ENCODE measurements around the gene GUK1. TPM values are rescaled to one million over a fixed set of nuclear protein-coding genes. Genes with fewer than 3 reads are reported as not detected.

GUK1 gene
- total RNA-seq, 1 donor from 2014 or later: 979 TPM

GRCh38 chr1:228101614-228101993, 38.5 kb upstream of the GUK1 start:
- intact Hi-C loops (cut with DNase I): loop anchor here (10.0 kb wide), 2 partner anchors 383 to 1403 kb away; partner anchors contain the start of genes NUP133 and RNF187

DNA sequence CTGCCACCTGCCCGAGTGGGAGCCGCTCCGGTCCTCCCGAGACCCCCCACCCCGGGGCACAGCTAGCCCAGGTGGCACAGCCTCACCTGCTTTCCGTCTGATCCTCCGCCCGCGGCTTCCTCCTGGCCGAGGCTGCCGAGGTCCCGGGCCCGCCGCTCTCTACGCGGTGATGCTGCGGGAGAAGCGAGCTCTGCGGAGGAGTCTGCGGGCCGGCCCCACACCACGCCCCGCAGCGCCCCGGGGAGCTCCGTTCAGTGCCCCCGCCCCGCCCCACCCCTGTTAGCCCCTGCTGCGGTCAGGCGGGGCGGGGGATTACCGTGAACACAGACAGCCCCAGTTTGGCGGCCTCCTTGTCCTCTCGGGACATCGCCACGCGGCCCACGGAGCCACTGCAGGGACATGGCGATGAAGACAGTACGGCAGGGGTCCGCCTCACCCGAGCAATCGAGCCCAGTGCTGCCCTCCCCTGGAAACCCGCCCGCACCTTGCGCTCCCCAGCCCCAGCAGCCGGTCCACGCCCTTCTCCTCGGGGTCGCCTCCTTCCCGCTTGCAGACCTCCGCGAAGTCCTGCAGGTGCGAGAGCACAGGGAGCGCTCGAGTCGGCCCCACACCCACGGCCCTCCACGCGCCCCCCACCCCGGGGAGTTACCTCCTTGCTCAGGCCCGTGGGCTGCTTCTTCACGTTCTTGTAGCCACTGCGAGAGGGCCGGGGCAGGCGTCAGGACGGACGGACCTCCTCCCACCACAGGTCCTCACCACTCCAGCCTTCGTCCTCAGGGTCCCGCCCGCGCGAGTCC, 37.9 kb upstream of the GUK1 start:
- Histone ChIP-seq H3K27ac (peak overlapping the region; percentile 95), H3K4me1 (peaks cover 3 to 16% of the 10 kb centered on the region in 2 donors), H3K4me3 (peak overlapping the region; percentile 89 to 99), H3K36me3 (peaks cover 38 to 50% of the 10 kb centered on the region in 2 donors), H3K27me3 (no peaks in the 10 kb centered on the region), H3K9me3 (no peaks in the 10 kb centered on the region)
- intact Hi-C loops (cut with DNase I): loop anchor here (10.0 kb wide), 2 partner anchors 383 to 1403 kb away; partner anchors contain the start of genes NUP133 and RNF187
- TF ChIP-seq CTCF (IDR thresholded peaks at IDR 0.05): no peak
- DNase-seq (ENCODE audit: low spot score in 2 of 2): peak in 1 of 2 donors; percentile 68

More at GRCh38 chr1:228101614-228101993, 38.5 kb upstream of the GUK1 start:
- Histone ChIP-seq H3K27me3 (no peaks in the 10 kb centered on the region), H3K27ac (peak overlapping the region; percentile 95), H3K9me3 (no peaks in the 10 kb centered on the region), H3K36me3 (peaks cover 41 to 51% of the 10 kb centered on the region in 2 donors), H3K4me1 (peaks cover 3 to 16% of the 10 kb centered on the region in 2 donors), H3K4me3 (peak overlapping the region; percentile 89 to 99)
- no peak for TF ChIP-seq CTCF (IDR thresholded peaks at IDR 0.05)
- peak in 1 of 2 donors; percentile 63 for DNase-seq (ENCODE audit: low spot score in 2 of 2)

DNA sequence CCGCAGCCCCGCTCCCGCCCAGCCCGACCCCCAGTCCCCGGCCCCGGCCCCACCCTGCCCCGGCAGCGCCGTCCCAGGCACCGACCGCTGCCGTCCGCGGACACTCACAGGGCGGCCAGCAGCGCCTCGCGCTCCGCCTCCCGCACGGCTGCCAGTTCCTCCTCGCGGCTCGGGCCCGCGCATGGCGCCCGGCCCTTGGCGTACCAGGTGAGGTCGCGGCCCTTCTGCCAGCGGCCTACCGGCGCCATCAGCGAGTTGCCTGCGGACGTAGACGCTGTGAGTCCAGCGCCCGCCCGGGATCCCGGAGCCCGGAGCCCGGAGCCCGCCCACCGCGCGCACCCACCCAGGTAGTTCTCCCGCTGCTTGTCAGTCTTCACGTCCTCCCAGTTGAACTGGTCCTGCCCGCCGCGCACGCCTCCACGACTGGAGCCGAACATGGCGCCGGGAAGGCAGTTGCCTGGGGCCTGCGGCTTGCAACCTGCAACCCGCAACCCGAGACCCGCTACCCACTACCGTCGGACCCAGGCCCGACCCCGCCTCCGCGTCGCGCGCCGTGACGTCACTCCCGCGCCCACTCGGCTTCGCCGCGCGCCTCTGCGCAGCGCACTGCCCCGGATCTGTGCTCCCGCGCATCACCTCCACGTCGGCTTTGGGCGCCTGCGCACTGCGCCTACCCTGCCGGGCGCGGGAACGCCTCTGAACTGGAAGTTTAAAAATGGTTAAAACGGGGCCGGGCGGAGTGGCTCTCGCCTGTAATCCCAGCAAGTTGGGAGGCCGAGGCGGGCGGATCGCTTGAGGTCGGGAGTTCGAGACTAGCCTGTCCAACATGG, 37.1 kb upstream of the GUK1 start, which contains the start of gene C1orf35:
TSS of gene C1orf35 (minus strand) at position 535 of the 830 bp plus-strand sequence. CDS start at position 437, 98 bp downstream.
- Histone ChIP-seq H3K27me3 (no peaks in the 10 kb centered on the region), H3K4me3 (peak within 1 kb of the TSS; percentile 89 to 99), H3K4me1 (peaks cover 6 to 19% of the 10 kb centered on the region in 2 donors), H3K27ac (peak within 1 kb of the TSS; percentile 95), H3K9me3 (no peaks in the 10 kb centered on the region), H3K36me3 (peaks cover 30 to 48% of the 10 kb centered on the region in 2 donors)
- DNase-seq (ENCODE audit: low spot score in 2 of 2): peak; percentile 67 to 96
- intact Hi-C loops (cut with DNase I): loop anchor here (1.0 to 10.0 kb wide), 3 partner anchors 20 to 1402 kb away; partner anchors contain the start of genes NUP133 and RNF187
- no peak for TF ChIP-seq CTCF (IDR thresholded peaks at IDR 0.05)

DNA sequence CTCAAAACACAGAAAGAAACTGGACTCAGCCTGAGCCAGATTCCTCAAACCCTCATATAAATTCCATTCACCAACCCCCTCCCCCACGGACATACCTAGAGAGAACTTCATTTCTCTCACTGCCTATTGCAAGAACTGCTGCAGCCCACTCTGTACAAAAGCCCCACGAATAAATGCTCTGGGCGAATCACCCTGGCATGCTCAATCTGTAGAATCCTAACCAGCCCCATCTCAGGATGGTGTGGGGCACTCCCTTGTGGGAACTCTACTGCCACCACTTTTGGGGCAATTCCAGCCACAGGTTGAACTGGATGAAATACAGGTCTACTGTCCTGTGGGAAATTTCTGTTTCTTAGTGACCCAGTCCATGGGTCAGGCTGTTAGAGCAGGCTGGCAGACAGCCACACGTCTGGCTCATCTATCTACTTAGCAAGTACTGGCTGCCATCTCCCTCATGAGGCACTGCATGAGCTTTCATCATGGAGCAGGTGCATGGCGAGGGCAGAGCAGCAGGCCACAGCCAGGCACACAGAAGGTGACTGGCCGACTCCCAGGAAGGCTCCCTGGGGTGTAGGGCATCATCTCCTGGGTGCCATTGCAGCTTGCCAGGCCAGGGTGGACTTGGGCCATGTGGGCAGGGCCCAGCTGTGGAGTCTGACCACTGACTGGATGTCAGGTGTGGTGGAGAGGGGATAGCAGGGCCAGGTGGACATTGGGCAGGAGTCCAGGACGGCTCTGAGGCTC, 35.4 kb upstream of the GUK1 start:
- DNase-seq (ENCODE audit: low spot score in 2 of 2): no peak
- intact Hi-C loops (cut with DNase I): loop anchor here (10.0 kb wide), 2 partner anchors 380 to 1400 kb away; partner anchors contain the start of genes NUP133 and RNF187
- H3K4me1 ChIP-seq: peaks cover 12 to 27% of the 10 kb centered on the region in 2 donors
- peaks cover 13 to 31% of the 10 kb centered on the region in 2 donors for H3K36me3 ChIP-seq
- H3K4me3 ChIP-seq: no peak overlapping the region
- H3K9me3 ChIP-seq: no peaks in the 10 kb centered on the region
- no peak for TF ChIP-seq CTCF (IDR thresholded peaks at IDR 0.05)
- H3K27me3 ChIP-seq: no peaks in the 10 kb centered on the region
- no peak overlapping the region for H3K27ac ChIP-seq

Data from ascending aorta (tissue), 2 donors.